Activated T-helper 2 cell treated with anti-CD3 and anti-CD28 coated beads, Interferon-gamma antibody, Interleukin-2, Interleukin-4, amounts not matched to agents 10 μg/mL and 5 μg/mL and 100 μg/mL, durations not matched to agents 14 hours and 24 hours and 36 hours (primary cell): ENCODE measurements around the gene EFCAB8. TPM values are rescaled to one million over a fixed set of nuclear protein-coding genes. Genes with fewer than 3 reads are reported as not detected.
A peak's percentile ranks its signal among the peaks of the same experiment; 100 is the strongest.
"Not testable (repeated sequence)": the region's sequence is repeated elsewhere in the genome, so short reads cannot be mapped to it uniquely, and the experiment has no call there.

ENCODE experiments used
- DNase-seq: peaks from one replicate; pipeline ENCODE4 v3.0.0; 2021; ENCODE audit warnings: low spot score
- H3K27ac Mint-ChIP-seq: one replicate; pipeline ENCODE4 v1.8.0; 2021; ENCODE audit warnings: mixed read lengths
- H3K27me3 Mint-ChIP-seq: one replicate; pipeline ENCODE4 v1.8.0; 2021; ENCODE audit warnings: low read depth, mixed read lengths
- H3K36me3 Mint-ChIP-seq: one replicate; pipeline ENCODE4 v1.8.0; 2021; ENCODE audit warnings: low read depth, mixed read lengths
- H3K4me1 Mint-ChIP-seq: one replicate; pipeline ENCODE4 v1.8.0; 2021; ENCODE audit warnings: low read depth, mixed read lengths
- H3K4me3 Mint-ChIP-seq: one replicate; pipeline ENCODE4 v1.8.0; 2021; ENCODE audit warnings: low read depth, mild to moderate bottlenecking, moderate library complexity, mixed read lengths
- H3K9me3 Mint-ChIP-seq: one replicate; pipeline ENCODE4 v1.8.0; 2021; ENCODE audit warnings: mixed read lengths
- intact Hi-C: fragments of 100-400 bp; cut with micrococcal nuclease; formaldehyde crosslinking; loops from one replicate; pipeline ENCODE4 v1.15.1; 2023
- total RNA-seq: library from RNA; stranded (reverse); gene quantifications from 2 replicates; pipeline ENCODE4 v1.2.3, GENCODE V29; 2022

The EFCAB8 gene
- total RNA-seq, 1 donor from 2014 or later = 0.52 TPM

DNA sequence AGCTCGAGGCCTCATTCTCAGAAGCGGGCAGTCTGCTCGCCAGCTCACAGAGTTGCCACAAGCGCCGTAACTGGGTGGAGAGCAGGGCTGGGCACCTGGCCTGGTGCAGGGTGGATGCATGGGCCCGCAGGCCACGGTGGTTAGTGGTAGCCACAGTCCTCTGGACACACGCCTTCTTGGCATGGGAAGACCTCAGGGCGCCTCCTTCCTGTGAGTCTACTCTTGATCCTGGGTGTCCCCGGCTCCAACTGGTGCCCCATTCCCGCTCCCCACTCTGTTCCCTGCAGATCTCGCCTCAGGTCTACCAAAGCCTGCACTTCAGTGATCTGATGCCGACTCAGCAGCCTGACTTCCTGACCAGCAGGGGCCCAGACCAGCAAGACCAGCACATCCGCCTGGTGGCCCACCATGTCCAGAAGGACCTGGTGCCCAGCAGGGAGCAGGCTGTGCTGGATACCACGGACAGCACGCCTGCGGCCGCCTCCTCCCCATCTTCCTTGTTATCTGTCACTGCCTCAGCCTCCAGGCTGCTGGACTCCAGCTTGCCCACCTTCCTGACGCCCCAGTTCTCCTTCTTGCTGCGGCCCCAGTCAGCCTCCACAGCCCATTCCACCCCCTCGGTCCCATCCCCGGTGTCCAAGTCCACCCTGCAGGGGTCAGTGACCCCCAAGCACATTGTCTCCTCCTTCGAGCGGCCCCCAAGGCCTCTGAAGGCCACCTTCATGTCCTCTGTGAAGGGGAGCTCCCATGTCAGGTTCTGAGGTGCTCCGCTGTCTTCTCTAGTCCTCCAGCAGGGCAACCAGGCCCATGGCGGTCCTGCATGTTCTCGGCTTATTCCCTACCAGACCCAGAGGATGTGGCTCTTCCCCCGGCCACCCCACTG lies 102.4 kb downstream of the EFCAB8 start:
- Mint-ChIP-seq H3K27me3 (no peaks in the 10 kb centered on the region), H3K4me1 (peaks cover 24% of the 10 kb centered on the region), H3K36me3 (peaks cover 17% of the 10 kb centered on the region), H3K4me3 (no peak overlapping the region), H3K9me3 (peaks cover 19% of the 10 kb centered on the region), H3K27ac (no peak overlapping the region)
- intact Hi-C loops = no loop called here
- DNase-seq = peak; percentile 7

DNA sequence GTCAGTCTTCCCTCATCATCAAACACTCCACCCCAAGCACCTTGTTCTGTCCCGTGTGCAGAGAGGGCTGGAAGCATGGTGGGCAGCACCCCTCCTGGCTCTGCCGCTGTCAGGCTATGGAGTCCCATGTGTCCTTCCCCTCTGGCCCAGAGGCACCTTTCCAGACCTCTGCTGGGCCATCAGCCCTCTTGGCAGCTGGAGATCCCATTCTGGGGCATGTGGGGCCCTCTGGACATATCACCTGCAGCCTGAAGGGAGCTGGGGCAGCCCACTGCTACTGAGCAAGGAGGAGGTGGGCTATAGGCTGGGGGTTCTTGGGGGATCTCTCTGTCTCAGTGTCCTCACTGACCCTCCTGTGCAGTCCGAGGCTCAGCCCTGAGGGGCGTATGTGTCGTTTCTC lies 103.3 kb downstream of the EFCAB8 start:
- peaks cover 13% of the 10 kb centered on the region for H3K9me3 Mint-ChIP-seq
- DNase-seq = no peak
- no peak overlapping the region for H3K27ac Mint-ChIP-seq
- intact Hi-C loops = no loop called here
- peaks cover 34% of the 10 kb centered on the region for H3K4me1 Mint-ChIP-seq
- H3K27me3 Mint-ChIP-seq = no peaks in the 10 kb centered on the region
- H3K4me3 Mint-ChIP-seq = no peak overlapping the region
- peaks cover 12% of the 10 kb centered on the region for H3K36me3 Mint-ChIP-seq

DNA sequence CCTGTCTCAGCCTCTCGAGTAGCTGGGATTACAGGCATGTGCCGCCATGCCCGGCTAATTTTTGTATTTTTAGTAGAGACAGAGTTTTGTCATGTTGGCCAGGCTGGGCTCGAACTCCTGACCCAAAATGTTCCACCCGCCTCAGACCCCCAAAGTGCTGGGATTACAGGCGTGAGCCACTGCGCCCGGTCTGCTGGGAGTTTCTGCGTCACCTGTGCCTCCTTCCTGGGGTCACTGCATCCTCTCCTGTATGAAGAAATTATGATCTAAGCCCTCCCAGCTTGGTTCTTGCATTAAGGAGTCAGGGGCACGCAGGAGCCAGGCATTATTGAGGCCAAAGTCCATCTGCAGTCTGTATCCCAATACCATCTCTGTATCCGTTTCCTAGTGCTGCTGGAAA lies 103.9 kb downstream of the EFCAB8 start:
- H3K4me1 Mint-ChIP-seq = peaks cover 40% of the 10 kb centered on the region
- DNase-seq, H3K36me3 Mint-ChIP-seq, H3K9me3 Mint-ChIP-seq, intact Hi-C loops, H3K4me3 Mint-ChIP-seq, H3K27me3 Mint-ChIP-seq, H3K27ac Mint-ChIP-seq: not testable (repeated sequence)

DNA sequence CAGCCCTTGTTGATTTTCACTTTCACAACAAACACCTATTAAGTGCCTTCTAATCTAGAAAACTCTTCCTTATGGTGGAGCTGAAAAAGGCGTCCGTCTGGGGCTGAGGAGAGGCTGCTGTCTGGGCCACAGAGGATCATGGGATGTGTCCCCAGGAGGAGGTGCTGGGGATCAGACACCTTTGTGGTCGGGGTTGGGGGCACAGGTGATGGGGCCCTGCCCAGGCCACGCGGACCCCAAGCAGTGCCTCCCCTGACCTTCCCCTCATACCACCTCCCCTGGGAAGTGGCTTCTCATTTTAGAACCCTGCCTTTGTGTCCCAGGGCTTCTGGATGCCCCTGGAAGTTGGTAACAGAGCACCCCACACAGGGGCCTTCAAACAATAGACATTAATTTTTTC lies 104.5 kb downstream of the EFCAB8 start:
- H3K27me3 Mint-ChIP-seq = no peaks in the 10 kb centered on the region
- H3K9me3 Mint-ChIP-seq = peaks cover 3% of the 10 kb centered on the region
- peaks cover 45% of the 10 kb centered on the region for H3K4me1 Mint-ChIP-seq
- H3K27ac Mint-ChIP-seq = no peak overlapping the region
- intact Hi-C loops = no loop called here
- H3K36me3 Mint-ChIP-seq = peaks cover 2% of the 10 kb centered on the region
- H3K4me3 Mint-ChIP-seq = no peak overlapping the region
- DNase-seq = no peak

DNA sequence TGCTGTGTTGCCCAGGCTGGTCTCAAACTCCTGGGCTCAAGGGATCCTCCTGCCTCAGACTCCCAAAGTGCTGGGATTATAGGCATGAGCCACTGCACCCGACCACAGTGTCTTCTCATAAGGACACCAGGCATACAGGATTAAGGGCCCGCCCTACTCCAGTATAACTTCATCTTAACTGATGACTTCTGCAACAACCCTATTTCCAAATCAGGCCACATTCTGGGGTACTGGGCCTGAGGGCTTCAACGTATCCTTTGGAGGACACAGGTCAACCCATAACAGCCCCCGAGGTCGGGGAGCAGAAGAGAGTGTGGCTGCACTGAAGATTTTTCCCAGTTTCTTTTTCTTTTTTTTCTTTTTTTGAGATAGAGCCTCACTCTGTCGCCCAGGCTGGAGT lies 105.9 kb downstream of the EFCAB8 start:
- Mint-ChIP-seq H3K9me3 (no peaks in the 10 kb centered on the region), H3K36me3 (no peaks in the 10 kb centered on the region), H3K4me1 (peaks cover 59% of the 10 kb centered on the region), H3K27ac (no peak overlapping the region), H3K4me3 (no peak overlapping the region), H3K27me3 (no peaks in the 10 kb centered on the region)
- intact Hi-C loops = no loop called here
- DNase-seq = no peak

DNA sequence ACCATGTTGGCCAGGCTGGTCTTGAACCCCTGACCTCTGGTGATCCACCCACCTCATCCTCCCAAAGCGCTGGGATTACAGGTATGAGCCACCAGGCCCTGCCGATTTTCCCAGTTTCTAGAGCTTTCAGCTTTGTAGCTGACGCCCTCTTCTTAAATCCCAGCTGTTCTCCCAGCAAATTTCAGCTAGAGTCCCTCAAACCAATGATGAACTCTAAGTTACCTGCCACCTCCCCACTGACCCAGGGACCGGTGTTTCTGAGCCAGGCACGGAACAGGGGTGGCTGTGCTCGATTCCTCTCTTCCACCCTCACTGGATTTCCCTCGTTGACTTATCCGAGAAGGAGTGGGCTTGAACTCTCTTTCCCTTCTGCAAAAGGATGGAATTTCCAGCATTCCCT lies 106.4 kb downstream of the EFCAB8 start:
- Mint-ChIP-seq H3K9me3 (no peaks in the 10 kb centered on the region), H3K27ac (peak overlapping the region; percentile 6), H3K4me3 (no peak overlapping the region), H3K4me1 (peaks cover 64% of the 10 kb centered on the region), H3K36me3 (no peaks in the 10 kb centered on the region), H3K27me3 (no peaks in the 10 kb centered on the region)
- intact Hi-C loops = no loop called here
- no peak for DNase-seq

DNA sequence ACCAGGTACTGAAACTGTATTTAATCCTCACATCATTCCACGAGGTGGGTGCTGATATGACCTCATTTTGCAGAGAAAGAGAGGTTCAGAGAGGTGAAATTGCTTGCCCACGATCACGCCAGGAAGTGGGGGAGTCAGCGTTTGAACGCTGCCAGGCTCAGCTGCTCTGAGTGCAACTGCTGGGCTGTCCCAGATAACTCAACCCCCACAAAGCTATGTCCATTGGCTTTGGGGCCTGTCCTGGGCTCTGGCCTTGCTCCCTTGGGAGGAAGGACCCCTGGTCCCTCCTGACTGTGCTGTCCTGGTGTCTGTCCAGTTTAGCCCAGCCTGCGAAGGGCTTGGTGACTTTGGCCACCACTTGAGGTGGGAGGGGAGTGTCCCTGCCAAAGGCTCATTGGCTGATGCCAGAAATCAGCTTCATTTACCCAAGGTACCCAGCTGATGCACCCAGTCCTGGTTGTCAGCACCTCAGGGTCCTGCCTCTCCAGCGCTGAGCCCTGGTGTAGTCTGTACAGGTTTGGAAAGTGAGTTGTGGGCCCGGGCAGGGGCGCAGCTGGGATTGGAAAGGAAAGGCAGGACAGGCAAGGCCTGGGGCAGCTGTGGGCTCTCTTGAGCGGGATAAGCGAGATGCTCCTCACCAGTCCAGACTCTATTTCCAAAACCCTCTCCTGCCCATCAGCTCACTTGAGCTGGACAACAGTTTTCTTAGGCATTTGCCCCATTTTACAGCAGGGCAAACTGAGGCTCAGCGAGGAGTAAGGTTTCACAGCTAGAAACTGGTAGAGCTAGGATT lies 107.1 kb downstream of the EFCAB8 start:
- DNase-seq = peak; percentile 9
- intact Hi-C loops = no loop called here
- H3K9me3 Mint-ChIP-seq = no peaks in the 10 kb centered on the region
- peaks cover 69% of the 10 kb centered on the region for H3K4me1 Mint-ChIP-seq
- no peak overlapping the region for H3K4me3 Mint-ChIP-seq
- no peaks in the 10 kb centered on the region for H3K27me3 Mint-ChIP-seq
- H3K36me3 Mint-ChIP-seq = no peaks in the 10 kb centered on the region
- H3K27ac Mint-ChIP-seq = peak overlapping the region; percentile 6

DNA sequence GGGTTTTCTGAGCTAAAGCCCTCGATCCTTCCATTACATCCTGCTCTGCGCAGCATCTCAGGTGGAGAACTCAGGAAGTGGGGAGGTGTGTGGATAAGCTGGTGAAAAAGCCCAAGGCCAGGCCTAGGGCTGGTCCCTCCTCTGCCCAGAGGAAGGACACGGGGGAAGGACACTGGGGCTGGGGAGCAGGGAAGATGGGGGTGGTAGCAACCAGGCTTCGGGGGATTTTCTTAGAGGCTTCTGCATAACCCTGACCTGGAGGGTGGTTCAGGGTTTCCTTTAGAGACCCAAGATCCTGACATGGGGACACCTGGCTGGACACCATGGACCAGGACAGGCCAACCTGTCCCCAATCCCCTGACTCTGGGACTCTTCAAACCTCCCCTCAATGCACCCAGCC lies 107.7 kb downstream of the EFCAB8 start:
- Mint-ChIP-seq H3K36me3 (no peaks in the 10 kb centered on the region), H3K4me3 (no peak overlapping the region), H3K27ac (no peak overlapping the region), H3K4me1 (peaks cover 71% of the 10 kb centered on the region), H3K27me3 (no peaks in the 10 kb centered on the region), H3K9me3 (no peaks in the 10 kb centered on the region)
- peak; percentile 7 for DNase-seq
- intact Hi-C loops = no loop called here

DNA sequence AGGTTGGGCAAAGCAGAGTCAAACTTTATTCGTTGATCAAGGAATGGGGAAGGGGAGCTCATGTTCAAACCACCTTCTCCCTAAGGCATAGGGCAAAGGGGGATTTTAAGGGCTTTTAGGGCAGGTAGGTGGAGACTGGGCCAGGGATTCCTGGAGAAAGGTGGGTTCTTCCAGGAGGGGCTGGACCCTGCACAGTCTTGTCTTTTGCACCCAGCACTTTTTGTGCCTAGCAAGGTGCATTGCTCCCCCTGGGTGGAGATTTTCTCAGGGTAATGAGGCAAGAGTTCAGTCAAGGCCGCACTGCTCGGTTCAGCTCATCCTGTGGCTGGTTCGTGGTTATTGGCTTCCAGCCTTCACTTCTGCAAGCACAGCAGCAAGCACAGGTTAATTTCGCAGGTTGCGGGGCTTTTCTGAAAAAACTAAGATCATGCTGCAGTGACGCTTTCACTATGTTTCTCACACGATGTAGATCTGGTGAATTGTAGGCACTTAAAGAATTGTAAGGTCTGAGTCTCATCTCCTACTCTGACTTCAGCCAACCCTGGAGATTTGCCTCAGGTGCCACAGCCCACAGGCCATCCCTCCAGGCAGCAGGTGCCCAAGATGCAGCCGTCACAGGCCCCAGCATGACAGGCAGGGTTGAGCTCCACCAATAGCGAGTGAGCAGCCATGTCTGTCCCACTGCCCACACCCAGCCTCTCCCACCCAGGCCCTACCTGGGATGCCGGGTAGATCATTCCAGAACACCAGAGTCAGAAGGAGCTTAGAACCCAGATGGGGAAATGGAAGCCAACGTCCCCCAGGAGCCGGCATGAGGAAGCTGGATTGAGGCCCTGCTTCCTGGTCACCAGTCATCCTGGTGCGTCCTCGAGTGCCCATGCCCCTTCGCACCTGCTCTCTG lies 108.4 kb downstream of the EFCAB8 start:
- intact Hi-C loops = no loop called here
- Mint-ChIP-seq H3K27ac (no peak overlapping the region), H3K9me3 (no peaks in the 10 kb centered on the region), H3K4me3 (peak overlapping the region; percentile 49), H3K27me3 (no peaks in the 10 kb centered on the region), H3K36me3 (no peaks in the 10 kb centered on the region), H3K4me1 (peaks cover 69% of the 10 kb centered on the region)
- peak; percentile 67 for DNase-seq

DNA sequence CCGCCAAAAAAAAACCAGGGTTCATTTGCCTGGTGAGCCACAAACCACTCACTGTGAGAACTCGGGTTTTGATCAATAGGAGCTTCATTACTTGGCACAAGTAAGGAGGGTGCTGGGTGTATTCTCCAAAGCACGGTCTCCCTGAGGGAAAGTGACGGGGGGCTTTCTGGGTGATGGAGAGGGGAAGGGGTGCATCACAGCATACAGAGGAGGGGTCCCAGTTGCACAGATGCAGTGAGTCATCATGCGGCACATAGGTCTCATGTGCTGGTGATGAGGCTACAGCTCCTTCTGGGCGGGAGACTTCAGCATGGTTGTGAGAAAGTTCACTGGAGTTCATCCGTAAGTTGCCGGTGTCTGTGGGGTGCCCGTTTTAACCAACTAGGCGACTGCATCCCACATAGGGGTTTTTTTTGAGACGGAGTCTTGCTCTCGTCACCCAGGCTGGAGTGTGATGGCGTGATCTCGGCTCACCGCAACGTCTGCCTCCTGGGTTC lies 109.3 kb downstream of the EFCAB8 start:
- peak overlapping the region; percentile 49 for H3K4me3 Mint-ChIP-seq
- peaks cover 64% of the 10 kb centered on the region for H3K4me1 Mint-ChIP-seq

DNA sequence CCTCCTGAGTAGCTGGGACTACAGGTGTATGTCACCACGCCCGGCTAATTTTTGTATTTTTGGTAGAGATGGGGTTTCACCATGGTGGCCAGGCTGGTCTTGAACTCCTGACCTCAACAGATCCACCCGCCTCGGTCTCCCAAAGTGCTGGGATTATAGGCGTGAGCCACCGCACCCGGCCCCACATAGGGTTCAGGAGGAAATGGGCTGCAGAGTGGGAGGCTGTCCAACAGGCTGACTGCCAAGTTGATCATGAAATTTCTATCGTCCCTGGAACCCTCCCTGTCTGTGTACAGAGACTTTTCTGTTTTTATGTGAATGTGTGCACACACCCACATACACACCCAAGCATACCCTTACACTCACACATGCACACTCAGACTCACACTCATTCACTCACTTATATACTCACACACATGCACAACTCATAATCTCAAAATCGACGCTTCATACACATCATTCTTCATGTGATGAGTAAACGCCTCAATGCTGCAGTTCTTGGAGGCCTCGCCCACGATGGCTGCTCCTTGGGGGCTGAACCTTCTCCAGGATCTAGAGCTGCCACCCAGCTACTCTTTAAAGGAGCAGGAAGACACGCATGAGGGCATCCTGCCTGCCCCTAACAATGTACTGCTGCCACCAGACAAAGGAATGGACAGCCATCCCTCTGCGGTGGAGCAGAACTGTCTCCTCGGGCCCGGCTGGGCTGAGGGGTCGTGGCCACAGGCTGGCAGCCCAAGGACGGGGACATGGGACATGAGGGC lies 109.9 kb downstream of the EFCAB8 start:
- Mint-ChIP-seq H3K4me1 (peaks cover 63% of the 10 kb centered on the region), H3K27me3 (no peaks in the 10 kb centered on the region), H3K4me3 (no peak overlapping the region), H3K9me3 (no peaks in the 10 kb centered on the region), H3K27ac (no peak overlapping the region), H3K36me3 (peaks cover 2% of the 10 kb centered on the region)
- intact Hi-C loops = loop anchor here (2.0 kb wide), 1 partner anchor 22 kb away; no protein-coding TSS in a partner anchor
- DNase-seq = peak; percentile 8

More for the DNA sequence above, 109.3 kb downstream of the EFCAB8 start:
- peak; percentile 40 for DNase-seq
- Mint-ChIP-seq H3K27me3 (no peaks in the 10 kb centered on the region), H3K9me3 (no peaks in the 10 kb centered on the region), H3K27ac (no peak overlapping the region), H3K36me3 (no peaks in the 10 kb centered on the region)
- intact Hi-C loops = loop anchor here (2.0 kb wide), 1 partner anchor 21 kb away; no protein-coding TSS in a partner anchor
